HL-60 (cell line): ENCODE measurements around the gene RHO.
A peak's percentile ranks its signal among the peaks of the same experiment; 100 is the strongest.

Experiments
- DNase-seq, 2 experiments: peaks; one replicate each; pipeline ENCODE4 v3.0.0-alpha.2; 2010 to 2020; ENCODE audit warnings: low read depth in 1 of 2, low spot score in 1 of 2
- H3K27ac ChIP-seq: fragments of 250-450 bp; sonication (Bioruptor Pico); replicated peaks from 2 replicates; pipeline ENCODE4 v1.5.1; 2020; ENCODE audit warnings: mild to moderate bottlenecking, moderate library complexity
- H3K27me3 ChIP-seq: fragments of 250-450 bp; sonication (Bioruptor Pico); 2 replicates; pipeline ENCODE4 v1.5.1; 2021; ENCODE audit warnings: mild to moderate bottlenecking, moderate library complexity; ENCODE audit not compliant: insufficient read depth, poor library complexity, severe bottlenecking
- H3K4me3 ChIP-seq: replicated peaks from 2 replicates; pipeline ENCODE4 v1.5.1; 2011; ENCODE audit warnings: mild to moderate bottlenecking, control low read depth, low read length; ENCODE audit not compliant: insufficient read depth
- GABPA ChIP-seq: IDR thresholded peaks from 2 replicates; pipeline ENCODE4 v1.6.1; 2012; ENCODE audit warnings: low read depth
- POLR2AphosphoS5 ChIP-seq: IDR thresholded peaks from 2 replicates; pipeline ENCODE4 v1.6.1; 2012; ENCODE audit warnings: low read depth
- SPI1 ChIP-seq: IDR thresholded peaks from 2 replicates; pipeline ENCODE4 v1.6.1; 2012; ENCODE audit warnings: low read depth, mild to moderate bottlenecking, borderline replicate concordance
- TF ChIP-seq, protein P1 (sequence below): IDR thresholded peaks from one replicate; pipeline ENCODE4 v1.5.1; 2011; ENCODE audit warnings: low read length, control low read depth, inconsistent platforms; ENCODE audit not compliant: insufficient read depth
- TF ChIP-seq, protein P2 (sequence below): IDR thresholded peaks from 2 replicates; pipeline ENCODE4 v1.6.1; 2012; ENCODE audit warnings: low read depth; ENCODE audit not compliant: insufficient replicate concordance

The RHO gene

DNA sequence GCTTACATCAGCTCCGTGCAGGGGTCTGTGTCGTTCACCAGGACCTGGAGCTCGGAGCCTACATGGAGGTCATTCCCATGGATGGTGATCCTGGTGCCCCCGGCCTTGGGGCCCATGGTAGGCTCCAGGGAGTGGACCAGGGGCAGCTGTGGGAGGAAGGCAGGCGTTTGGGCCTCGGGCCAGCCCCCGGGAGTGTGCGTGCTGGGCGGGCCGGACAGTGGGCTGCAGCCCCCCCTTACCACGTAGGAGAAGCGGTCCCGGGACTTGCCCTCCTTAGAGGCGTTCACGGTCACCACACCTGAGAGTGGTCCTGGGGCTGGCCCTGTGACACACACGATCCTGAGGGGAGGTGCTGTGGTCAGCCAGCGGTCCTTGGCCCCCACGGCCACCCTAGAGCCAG, 44.2 kb downstream of the RHO start:
- TF ChIP-seq POLR2AphosphoS5 (no peak), GABPA (no peak), SPI1 (no peak)
- TF ChIP-seq, protein P1, sequence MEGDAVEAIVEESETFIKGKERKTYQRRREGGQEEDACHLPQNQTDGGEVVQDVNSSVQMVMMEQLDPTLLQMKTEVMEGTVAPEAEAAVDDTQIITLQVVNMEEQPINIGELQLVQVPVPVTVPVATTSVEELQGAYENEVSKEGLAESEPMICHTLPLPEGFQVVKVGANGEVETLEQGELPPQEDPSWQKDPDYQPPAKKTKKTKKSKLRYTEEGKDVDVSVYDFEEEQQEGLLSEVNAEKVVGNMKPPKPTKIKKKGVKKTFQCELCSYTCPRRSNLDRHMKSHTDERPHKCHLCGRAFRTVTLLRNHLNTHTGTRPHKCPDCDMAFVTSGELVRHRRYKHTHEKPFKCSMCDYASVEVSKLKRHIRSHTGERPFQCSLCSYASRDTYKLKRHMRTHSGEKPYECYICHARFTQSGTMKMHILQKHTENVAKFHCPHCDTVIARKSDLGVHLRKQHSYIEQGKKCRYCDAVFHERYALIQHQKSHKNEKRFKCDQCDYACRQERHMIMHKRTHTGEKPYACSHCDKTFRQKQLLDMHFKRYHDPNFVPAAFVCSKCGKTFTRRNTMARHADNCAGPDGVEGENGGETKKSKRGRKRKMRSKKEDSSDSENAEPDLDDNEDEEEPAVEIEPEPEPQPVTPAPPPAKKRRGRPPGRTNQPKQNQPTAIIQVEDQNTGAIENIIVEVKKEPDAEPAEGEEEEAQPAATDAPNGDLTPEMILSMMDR, result no peak
- TF ChIP-seq, protein P2, sequence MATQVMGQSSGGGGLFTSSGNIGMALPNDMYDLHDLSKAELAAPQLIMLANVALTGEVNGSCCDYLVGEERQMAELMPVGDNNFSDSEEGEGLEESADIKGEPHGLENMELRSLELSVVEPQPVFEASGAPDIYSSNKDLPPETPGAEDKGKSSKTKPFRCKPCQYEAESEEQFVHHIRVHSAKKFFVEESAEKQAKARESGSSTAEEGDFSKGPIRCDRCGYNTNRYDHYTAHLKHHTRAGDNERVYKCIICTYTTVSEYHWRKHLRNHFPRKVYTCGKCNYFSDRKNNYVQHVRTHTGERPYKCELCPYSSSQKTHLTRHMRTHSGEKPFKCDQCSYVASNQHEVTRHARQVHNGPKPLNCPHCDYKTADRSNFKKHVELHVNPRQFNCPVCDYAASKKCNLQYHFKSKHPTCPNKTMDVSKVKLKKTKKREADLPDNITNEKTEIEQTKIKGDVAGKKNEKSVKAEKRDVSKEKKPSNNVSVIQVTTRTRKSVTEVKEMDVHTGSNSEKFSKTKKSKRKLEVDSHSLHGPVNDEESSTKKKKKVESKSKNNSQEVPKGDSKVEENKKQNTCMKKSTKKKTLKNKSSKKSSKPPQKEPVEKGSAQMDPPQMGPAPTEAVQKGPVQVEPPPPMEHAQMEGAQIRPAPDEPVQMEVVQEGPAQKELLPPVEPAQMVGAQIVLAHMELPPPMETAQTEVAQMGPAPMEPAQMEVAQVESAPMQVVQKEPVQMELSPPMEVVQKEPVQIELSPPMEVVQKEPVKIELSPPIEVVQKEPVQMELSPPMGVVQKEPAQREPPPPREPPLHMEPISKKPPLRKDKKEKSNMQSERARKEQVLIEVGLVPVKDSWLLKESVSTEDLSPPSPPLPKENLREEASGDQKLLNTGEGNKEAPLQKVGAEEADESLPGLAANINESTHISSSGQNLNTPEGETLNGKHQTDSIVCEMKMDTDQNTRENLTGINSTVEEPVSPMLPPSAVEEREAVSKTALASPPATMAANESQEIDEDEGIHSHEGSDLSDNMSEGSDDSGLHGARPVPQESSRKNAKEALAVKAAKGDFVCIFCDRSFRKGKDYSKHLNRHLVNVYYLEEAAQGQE, result no peak
- no peak overlapping the region for H3K27ac ChIP-seq
- no peak overlapping the region for H3K4me3 ChIP-seq
- no peaks in the 10 kb centered on the region for H3K27me3 ChIP-seq
- DNase-seq, result no peak

DNA sequence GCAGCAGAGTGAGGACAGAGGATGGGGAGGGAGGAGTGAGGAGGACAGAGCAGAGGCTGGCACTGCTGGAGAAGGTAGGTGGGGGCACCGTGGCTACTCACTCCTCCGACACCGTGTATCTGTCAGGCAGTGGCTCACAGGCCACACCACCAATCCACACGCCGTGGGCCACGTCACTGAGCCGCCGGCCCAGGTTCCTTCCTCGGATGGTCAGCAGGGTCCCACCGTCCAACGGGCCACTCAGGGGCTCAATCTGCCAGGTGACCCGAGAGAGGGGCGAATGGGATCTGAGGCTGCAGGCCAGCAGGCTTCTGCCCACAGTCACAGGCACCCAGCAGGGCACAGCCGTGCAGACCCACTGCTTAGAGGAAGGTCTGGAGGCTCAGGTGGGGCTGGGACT, 45.1 kb downstream of the RHO start:
- Histone ChIP-seq H3K27ac (no peak overlapping the region), H3K27me3 (no peaks in the 10 kb centered on the region), H3K4me3 (no peak overlapping the region)
- no peak for DNase-seq
- no peak for TF ChIP-seq GABPA
- peak; percentile 11; the same call in 1 of the 2 replicates for TF ChIP-seq POLR2AphosphoS5

DNA sequence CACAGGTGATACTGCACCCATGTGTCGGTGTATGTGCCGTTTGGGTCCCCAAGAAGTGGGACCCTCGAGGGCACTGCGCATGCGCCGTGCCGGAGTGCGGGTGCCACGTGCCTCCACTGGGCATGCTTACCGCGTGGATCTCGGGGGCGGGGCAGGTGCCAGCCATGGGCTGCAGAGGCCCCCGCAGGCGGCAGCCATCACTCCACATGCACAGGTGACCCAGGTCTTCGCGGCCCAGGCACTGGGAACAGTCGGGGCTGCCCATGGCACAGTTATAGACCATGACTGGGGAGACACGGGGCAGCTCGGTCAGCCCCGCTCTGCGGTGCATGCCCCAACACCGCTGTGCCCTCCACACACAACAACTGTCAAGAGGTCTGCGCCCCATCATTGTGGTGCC, 45.8 kb downstream of the RHO start:
- Histone ChIP-seq H3K27ac (no peak overlapping the region), H3K27me3 (no peaks in the 10 kb centered on the region), H3K4me3 (no peak overlapping the region)
- TF ChIP-seq SPI1, result no peak
- TF ChIP-seq, protein P2, result no peak
- no peak for TF ChIP-seq GABPA
- TF ChIP-seq, protein P1, result no peak
- no peak for TF ChIP-seq POLR2AphosphoS5
- DNase-seq, result no peak

DNA sequence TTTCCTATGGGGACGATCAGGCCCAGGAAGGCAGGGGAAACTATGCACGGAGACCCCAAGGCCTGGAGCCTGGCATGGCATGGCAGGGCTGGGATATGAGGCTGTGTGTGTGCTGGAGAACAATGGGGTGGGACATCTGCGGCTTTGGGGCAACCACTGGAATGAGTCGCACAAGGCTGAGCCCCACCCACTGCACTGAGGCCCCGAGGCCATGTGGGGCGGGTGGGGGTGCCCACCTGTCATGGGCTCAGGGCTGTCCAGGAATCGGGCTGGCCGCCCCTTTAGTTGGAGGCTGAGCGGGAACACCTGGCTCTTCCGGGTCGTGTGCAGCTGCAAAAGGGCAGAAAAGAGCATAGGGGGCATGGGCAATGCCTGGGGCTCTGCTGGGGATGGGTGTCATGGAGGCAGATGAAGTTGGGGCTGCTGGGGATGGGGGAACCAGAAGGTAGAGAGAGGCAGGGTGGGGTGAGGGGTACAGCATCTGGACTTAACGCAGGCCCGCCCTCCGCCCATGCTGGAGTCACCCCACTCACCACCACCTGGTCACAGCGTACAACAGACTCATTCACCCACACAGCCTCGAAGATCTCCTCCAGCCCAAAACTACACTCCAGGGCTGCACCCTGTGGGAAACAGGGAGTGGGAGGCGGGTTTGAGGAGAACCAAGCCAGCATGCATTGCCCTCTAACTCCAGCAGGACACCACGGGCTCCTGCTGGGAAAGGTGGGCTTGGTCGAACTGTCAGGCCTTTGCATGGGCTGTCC, 47.0 kb downstream of the RHO start:
- Histone ChIP-seq H3K27me3 (no peaks in the 10 kb centered on the region), H3K27ac (no peak overlapping the region), H3K4me3 (no peak overlapping the region)
- no peak for TF ChIP-seq SPI1
- DNase-seq, result no peak

DNA sequence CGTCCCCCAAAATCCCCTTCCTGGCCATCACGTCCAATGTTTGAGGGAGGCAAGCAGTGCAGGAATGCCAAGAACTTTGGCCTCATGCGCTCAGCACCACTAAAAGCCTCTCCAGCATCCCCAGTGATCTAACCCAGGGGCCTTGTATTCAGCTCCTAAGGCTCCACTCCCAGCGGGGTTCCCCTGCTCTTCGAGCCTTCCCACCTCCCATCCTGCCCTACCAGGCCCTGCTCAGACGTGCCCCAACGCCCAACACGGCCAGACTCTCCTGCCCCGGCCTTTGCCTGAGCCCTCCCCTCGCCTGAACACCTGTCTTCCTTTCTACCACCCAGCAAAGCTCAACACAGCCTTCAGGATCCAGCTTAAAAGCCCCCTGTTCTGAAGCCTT, 47.6 kb downstream of the RHO start:
- DNase-seq, result no peak
- TF ChIP-seq, protein P2, result no peak
- no peak for TF ChIP-seq GABPA
- TF ChIP-seq POLR2AphosphoS5, result no peak
- TF ChIP-seq SPI1, result no peak
- TF ChIP-seq, protein P1, result no peak
- Histone ChIP-seq H3K4me3 (no peak overlapping the region), H3K27ac (peak overlapping the region; percentile 95; the same call in 1 of the 2 replicates), H3K27me3 (no peaks in the 10 kb centered on the region)
